GM12878 (cell line): ENCODE results near the gene GLT1D1. TPM values are rescaled to one million over a fixed set of nuclear protein-coding genes. Genes with fewer than 3 reads are reported as not detected.

Source experiments
- ATAC-seq: fragments of 200-7000 bp; cut with Tn5 transposase; 3 replicates; pipeline ENCODE4 v1.9.1; 2020; ENCODE audit warnings: mild to moderate bottlenecking, moderate library complexity
- BruUV-seq: library from RNA; stranded (reverse); fragments of 400-500 nt; replicated peaks from 2 replicates; lab custom pipeline; 2021; lab: Mats Ljungman, UMichigan
- CTCF ChIA-PET: fragments of 300-600 bp; sonication (Branson Sonifier 250); formaldehyde crosslinking; extraction: SDS; loops from one replicate; lab custom pipeline; 2021; ENCODE audit warnings: inconsistent platforms; lab: Yijun Ruan, JAX
- POLR2A ChIA-PET: fragments of 350-600 bp; formaldehyde crosslinking; extraction: SDS; loops from one replicate; lab custom pipeline; 2021; ENCODE audit warnings: inconsistent platforms; lab: Charles Lee
- RAD21 ChIA-PET: fragments of 300-600 bp; sonication (Branson Sonifier 250); formaldehyde crosslinking; loops from one replicate; lab custom pipeline; 2023; ENCODE audit warnings: antibody characterized with exemption; ENCODE audit not compliant: unreplicated experiment; lab: Charles Lee
- SMC1A ChIA-PET: fragments of 300-600 bp; sonication (Branson Sonifier 250); formaldehyde crosslinking; loops from one replicate; lab custom pipeline; 2023; ENCODE audit not compliant: unreplicated experiment, uncharacterized antibody; lab: Charles Lee
- DNase-seq: peaks from one replicate; pipeline ENCODE4 v3.0.0-alpha.2; 2011; ENCODE audit warnings: low read depth, low spot score
- FAIRE-seq: peaks from 3 replicates; lab custom pipeline; 2011; peaks lifted over from hg19 to GRCh38; lab: Jason Lieb, UNC
- H2AFZ ChIP-seq: 2 replicates; pipeline ENCODE4 v1.6.0; 2011; ENCODE audit warnings: low read depth, low read length, control low read depth; ENCODE audit not compliant: control insufficient read depth
- H3K27ac ChIP-seq: 2 replicates; pipeline ENCODE4 v1.5.1; 2011; ENCODE audit warnings: control low read depth; ENCODE audit not compliant: control insufficient read depth, insufficient read depth
- H3K27me3 ChIP-seq, 2 experiments: replicated peaks in 1 of 2; 2 replicates each; pipeline versions ENCODE4 v1.6.0 to v1.6.1; 2011; ENCODE audit warnings: low read length in 1 of 2; ENCODE audit not compliant: control insufficient read depth in 2 of 2, insufficient read depth in 2 of 2
- H3K36me3 ChIP-seq, 2 experiments: 2 replicates each; pipeline ENCODE4 v1.5.1; 2011; ENCODE audit warnings: low read length in 1 of 2; ENCODE audit not compliant: control insufficient read depth in 2 of 2, insufficient read depth in 2 of 2
- H3K4me1 ChIP-seq: 2 replicates; pipeline ENCODE4 v1.6.1; 2011; ENCODE audit warnings: mild to moderate bottlenecking, low read length, moderate library complexity, mixed read lengths; ENCODE audit not compliant: control insufficient read depth, insufficient read depth
- H3K4me2 ChIP-seq: 2 replicates; pipeline ENCODE4 v1.6.0; 2011; ENCODE audit warnings: control low read depth; ENCODE audit not compliant: control insufficient read depth, insufficient read depth
- H3K4me3 ChIP-seq: fragments of 200-600 bp; sonication (generic); 2 replicates; pipeline ENCODE4 v1.5.1; 2016
- H3K79me2 ChIP-seq: 2 replicates; pipeline ENCODE4 v1.6.0; 2011; ENCODE audit warnings: low read length; ENCODE audit not compliant: control insufficient read depth, insufficient read depth
- H3K9ac ChIP-seq: 2 replicates; pipeline ENCODE4 v1.8.0; 2011; ENCODE audit warnings: low read length, control low read depth, mixed read lengths; ENCODE audit not compliant: control insufficient read depth, insufficient read depth
- H3K9me3 ChIP-seq: replicated peaks from 3 replicates; pipeline ENCODE4 v1.5.1; 2011; ENCODE audit warnings: mild to moderate bottlenecking, low read length; ENCODE audit not compliant: control insufficient read depth, insufficient read depth
- H4K20me1 ChIP-seq: 2 replicates; pipeline ENCODE4 v1.6.0; 2011; ENCODE audit not compliant: control insufficient read depth, insufficient read depth
- CBX5 ChIP-seq: sonication (generic); IDR thresholded peaks from 2 replicates; pipeline ENCODE4 v1.6.1; 2016; ENCODE audit warnings: low read depth, moderate library complexity, mild to moderate bottlenecking, inconsistent platforms
- ESRRA ChIP-seq: IDR thresholded peaks from 2 replicates; pipeline ENCODE4 v1.6.1; 2012; ENCODE audit warnings: mild to moderate bottlenecking, low read length, improper control_type of control experiment
- IKZF2 ChIP-seq, 2 experiments: fragments of 450-650 bp; IDR thresholded peaks; 2 replicates each; pipeline ENCODE4 v1.6.1; 2017; ENCODE audit warnings: mild to moderate bottlenecking in 2 of 2, moderate library complexity in 2 of 2
- IRF3 ChIP-seq: fragments of 450-650 bp; IDR thresholded peaks from 2 replicates; pipeline ENCODE4 v1.6.1; 2014; ENCODE audit warnings: mild to moderate bottlenecking
- LARP7 ChIP-seq: fragments of 450-650 bp; IDR thresholded peaks from 2 replicates; pipeline ENCODE4 v1.6.1; 2017; ENCODE audit warnings: mild to moderate bottlenecking
- MTA3 ChIP-seq: IDR thresholded peaks from 2 replicates; pipeline ENCODE4 v1.6.1; 2012; ENCODE audit warnings: low read length, inconsistent platforms, borderline replicate concordance
- RAD51 ChIP-seq: fragments of 450-650 bp; IDR thresholded peaks from 2 replicates; pipeline ENCODE4 v1.6.1; 2016; ENCODE audit warnings: moderate library complexity, mild to moderate bottlenecking, inconsistent platforms
- RB1 ChIP-seq: fragments of 450-650 bp; formaldehyde crosslinking; IDR thresholded peaks from 2 replicates; pipeline ENCODE4 v1.6.1; 2017; ENCODE audit warnings: mild to moderate bottlenecking, borderline replicate concordance
- RCOR1 ChIP-seq: conservative IDR thresholded peaks from 2 replicates; pipeline ENCODE4 v1.6.1; 2012; ENCODE audit warnings: low read depth, low read length, improper control_type of control experiment
- SIX5 ChIP-seq: IDR thresholded peaks from 2 replicates; pipeline ENCODE4 v1.6.1; 2011; ENCODE audit warnings: mild to moderate bottlenecking, low read depth, low read length, moderate library complexity; ENCODE audit not compliant: severe bottlenecking
- SREBF1 ChIP-seq: IDR thresholded peaks from 2 replicates; pipeline ENCODE4 v1.6.1; 2012; ENCODE audit warnings: mild to moderate bottlenecking, low read length
- ZBED1 ChIP-seq: IDR thresholded peaks from 2 replicates; pipeline ENCODE4 v1.6.1; 2016; ENCODE audit warnings: borderline replicate concordance
- ZNF24 ChIP-seq: fragments of 450-650 bp; IDR thresholded peaks from 2 replicates; pipeline ENCODE4 v1.6.1; 2017; ENCODE audit warnings: antibody characterized with exemption, mild to moderate bottlenecking
- WGBS: methylation state at CpG from one replicate; pipeline ENCODE4 v1.1.6; 2016; ENCODE audit warnings: low lambda C conversion rate; ENCODE audit not compliant: insufficient replicate concordance, insufficient coverage; ENCODE audit errors: missing lambda C conversion rate; 5-methylcytosine and 5-hydroxymethylcytosine counted together
- in situ Hi-C: fragments of 300-500 bp; cut with MboI; formaldehyde crosslinking; loops from 9 replicates; pipeline ENCODE4 v1.14.3; 2018; ENCODE audit warnings: mixed read lengths
- intact Hi-C: fragments of 100-400 bp; cut with micrococcal nuclease; formaldehyde crosslinking; loops from one replicate; pipeline ENCODE4 v1.14.2; 2022; ENCODE audit not compliant: unreplicated experiment
- polyA plus RNA-seq, 11 experiments: library from polyadenylated mRNA; depleted of rRNA in 4 of 11; unstranded in 6 of 11; stranded (reverse) in 5 of 11; fragments of >200 nt; fragmentation: Nextera tagmentation in 4 of 11; fragmentation: Illumina TruSeq in 1 of 11; extraction: Ambion mirVana in 4 of 11; extraction: Trizol in 1 of 11; gene quantifications; 1 replicate in 1 of 11; 2 replicates in 10 of 11; pipeline versions ENCODE4 v1.2.1 to v1.2.3, GENCODE V29; 2011 to 2016; ENCODE audit warnings: inconsistent platforms in 2 of 11, missing spikeins in 2 of 11, low read depth in 1 of 11
- total RNA-seq, 4 experiments: library from RNA; depleted of rRNA in 3 of 4; stranded (reverse); fragments of >200 nt in 3 of 4; fragmentation: Illumina TruSeq in 1 of 4; extraction: Trizol in 1 of 4; gene quantifications; 2 replicates each; pipeline versions ENCODE4 v1.2.1 to v1.2.3, GENCODE V29; 2013 to 2021
- TF ChIP-seq, protein P1 (sequence below): fragments of 450-650 bp; IDR thresholded peaks from 2 replicates; pipeline ENCODE4 v1.6.1; 2017; ENCODE audit warnings: mild to moderate bottlenecking
- TF ChIP-seq, protein P2 (sequence below): IDR thresholded peaks from 2 replicates; pipeline ENCODE4 v1.6.1; 2012; ENCODE audit warnings: mild to moderate bottlenecking, low read depth, low read length
- TF ChIP-seq, protein P3 (sequence below): IDR thresholded peaks from 2 replicates; pipeline ENCODE4 v1.6.1; 2012; ENCODE audit warnings: low read depth, low read length, improper control_type of control experiment

Gene GLT1D1
- total and polyA plus RNA-seq, 10 of the 15 experiments (the other 5 are each of a cell fraction or from before 2014, with no cell fraction given): 0.42 to 62.8 (median 3.0) TPM

DNA sequence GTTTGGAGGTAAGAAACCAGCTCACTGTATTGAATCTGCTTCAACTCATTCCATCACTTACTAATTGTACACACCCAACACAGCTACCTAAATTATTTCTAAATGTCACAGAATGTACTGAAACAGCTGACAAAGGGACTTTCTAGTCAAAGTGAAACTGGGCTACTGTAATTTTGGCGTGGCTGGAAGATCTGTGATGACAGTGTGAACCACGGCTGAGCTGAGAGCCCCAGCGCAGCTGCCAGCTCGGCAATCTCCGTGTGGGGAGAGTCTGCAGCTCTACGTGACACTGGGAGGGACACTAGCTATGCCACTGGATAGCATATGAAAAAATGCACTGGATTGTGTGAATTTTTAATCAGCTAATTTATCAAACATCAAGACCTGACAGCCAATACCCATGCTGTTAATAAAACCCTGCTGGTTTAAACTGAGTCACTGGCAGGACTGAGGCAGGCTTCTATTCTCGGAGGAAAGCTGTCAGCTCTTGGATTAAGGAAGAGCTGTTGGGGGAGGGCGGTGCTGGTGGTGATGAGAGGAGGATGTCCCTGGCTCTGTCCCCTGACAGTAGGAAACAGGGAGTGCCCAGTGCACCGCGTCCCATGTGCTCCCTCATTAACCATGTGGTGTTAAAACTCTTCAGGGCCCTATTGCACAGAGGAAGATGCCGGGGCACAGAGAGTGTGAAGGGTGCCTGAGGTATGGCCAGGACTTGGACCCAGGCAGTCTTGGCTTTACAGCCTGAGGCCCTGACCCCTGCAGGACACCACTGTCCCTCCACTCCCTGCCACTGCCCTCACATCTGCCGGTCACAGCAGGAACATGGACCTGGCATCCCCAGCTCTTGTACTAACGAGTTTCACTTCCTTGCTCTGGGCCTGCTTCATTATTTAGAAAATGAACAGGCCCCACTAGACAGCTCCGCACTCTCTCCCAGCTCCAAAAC, 42.8 kb upstream of the GLT1D1 start:
- peak overlapping the region; percentile 95 for H3K4me2 ChIP-seq
- CTCF ChIA-PET: interaction anchor here (0.7 to 4.0 kb wide), 13 partner anchors 11 to 167 kb away, joined by 3 to 70 read pairs (median 5); partner anchors contain the start of gene SLC15A4
- intact Hi-C loops (loop anchor here (1.0 kb wide), 2 partner anchors 20 to 31 kb away; no protein-coding TSS in a partner anchor), in situ Hi-C loops (no loop called here)
- peaks cover 23 to 35% of the 10 kb centered on the region in 2 experiments for H3K36me3 ChIP-seq
- H3K9me3 ChIP-seq: no peaks in the 10 kb centered on the region
- RAD21 ChIA-PET: interaction anchor here (0.6 to 5.4 kb wide), 14 partner anchors 9 to 157 kb away, joined by 3 to 209 read pairs (median 7); partner anchors contain the start of gene SLC15A4
- peak; percentile 88 for FAIRE-seq
- H4K20me1 ChIP-seq: no peaks in the 10 kb centered on the region
- peaks cover 61% of the 10 kb centered on the region for H3K4me1 ChIP-seq
- no peaks in the 10 kb centered on the region for H3K27me3 ChIP-seq
- peak overlapping the region; percentile 90 for H3K9ac ChIP-seq
- peaks cover 92% of the 10 kb centered on the region for H3K79me2 ChIP-seq
- peak; percentile 92 for DNase-seq
- peak overlapping the region; percentile 94 for H3K27ac ChIP-seq
- 4% methylated on average over 14 of the region's 14 CpGs for WGBS
- SMC1A ChIA-PET: interaction anchor here (0.8 to 10.0 kb wide), 16 partner anchors 7 to 156 kb away, joined by 3 to 261 read pairs (median 8); partner anchors contain the start of gene SLC15A4
- POLR2A ChIA-PET: interaction anchor here (0.8 to 12.9 kb wide), 11 partner anchors 7 to 105 kb away, joined by 3 to 253 read pairs (median 10); partner anchors contain the start of genes GLT1D1 and SLC15A4
- H3K4me3 ChIP-seq: peak overlapping the region; percentile 55
- TSS peak; percentile 62 for BruUV-seq
- peak; percentile 84 for ATAC-seq
- H2AFZ ChIP-seq: no peak overlapping the region
- TF ChIP-seq SIX5 (no peak), RB1 (no peak), RAD51 (peak; percentile 32), MTA3 (peak; percentile 72; the same call in 1 of the 2 replicates), ZNF24 (0 out of 2 replicates have a peak, but pooled peaks have one; percentile 49), ZBED1 (peak; percentile 89), CBX5 (peak; percentile 83; the same call in 1 of the 2 replicates), IRF3 (no peak), RCOR1 (no peak), LARP7 (peak; percentile 90), IKZF2 (IDR thresholded peaks at IDR 0.05) (peak; percentile 67 to 79), ESRRA (no peak), SREBF1 (no peak)
- TF ChIP-seq, protein P1, sequence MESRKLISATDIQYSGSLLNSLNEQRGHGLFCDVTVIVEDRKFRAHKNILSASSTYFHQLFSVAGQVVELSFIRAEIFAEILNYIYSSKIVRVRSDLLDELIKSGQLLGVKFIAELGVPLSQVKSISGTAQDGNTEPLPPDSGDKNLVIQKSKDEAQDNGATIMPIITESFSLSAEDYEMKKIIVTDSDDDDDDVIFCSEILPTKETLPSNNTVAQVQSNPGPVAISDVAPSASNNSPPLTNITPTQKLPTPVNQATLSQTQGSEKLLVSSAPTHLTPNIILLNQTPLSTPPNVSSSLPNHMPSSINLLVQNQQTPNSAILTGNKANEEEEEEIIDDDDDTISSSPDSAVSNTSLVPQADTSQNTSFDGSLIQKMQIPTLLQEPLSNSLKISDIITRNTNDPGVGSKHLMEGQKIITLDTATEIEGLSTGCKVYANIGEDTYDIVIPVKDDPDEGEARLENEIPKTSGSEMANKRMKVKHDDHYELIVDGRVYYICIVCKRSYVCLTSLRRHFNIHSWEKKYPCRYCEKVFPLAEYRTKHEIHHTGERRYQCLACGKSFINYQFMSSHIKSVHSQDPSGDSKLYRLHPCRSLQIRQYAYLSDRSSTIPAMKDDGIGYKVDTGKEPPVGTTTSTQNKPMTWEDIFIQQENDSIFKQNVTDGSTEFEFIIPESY: no peak; the same call in 1 of the 2 replicates
- TF ChIP-seq, protein P2, sequence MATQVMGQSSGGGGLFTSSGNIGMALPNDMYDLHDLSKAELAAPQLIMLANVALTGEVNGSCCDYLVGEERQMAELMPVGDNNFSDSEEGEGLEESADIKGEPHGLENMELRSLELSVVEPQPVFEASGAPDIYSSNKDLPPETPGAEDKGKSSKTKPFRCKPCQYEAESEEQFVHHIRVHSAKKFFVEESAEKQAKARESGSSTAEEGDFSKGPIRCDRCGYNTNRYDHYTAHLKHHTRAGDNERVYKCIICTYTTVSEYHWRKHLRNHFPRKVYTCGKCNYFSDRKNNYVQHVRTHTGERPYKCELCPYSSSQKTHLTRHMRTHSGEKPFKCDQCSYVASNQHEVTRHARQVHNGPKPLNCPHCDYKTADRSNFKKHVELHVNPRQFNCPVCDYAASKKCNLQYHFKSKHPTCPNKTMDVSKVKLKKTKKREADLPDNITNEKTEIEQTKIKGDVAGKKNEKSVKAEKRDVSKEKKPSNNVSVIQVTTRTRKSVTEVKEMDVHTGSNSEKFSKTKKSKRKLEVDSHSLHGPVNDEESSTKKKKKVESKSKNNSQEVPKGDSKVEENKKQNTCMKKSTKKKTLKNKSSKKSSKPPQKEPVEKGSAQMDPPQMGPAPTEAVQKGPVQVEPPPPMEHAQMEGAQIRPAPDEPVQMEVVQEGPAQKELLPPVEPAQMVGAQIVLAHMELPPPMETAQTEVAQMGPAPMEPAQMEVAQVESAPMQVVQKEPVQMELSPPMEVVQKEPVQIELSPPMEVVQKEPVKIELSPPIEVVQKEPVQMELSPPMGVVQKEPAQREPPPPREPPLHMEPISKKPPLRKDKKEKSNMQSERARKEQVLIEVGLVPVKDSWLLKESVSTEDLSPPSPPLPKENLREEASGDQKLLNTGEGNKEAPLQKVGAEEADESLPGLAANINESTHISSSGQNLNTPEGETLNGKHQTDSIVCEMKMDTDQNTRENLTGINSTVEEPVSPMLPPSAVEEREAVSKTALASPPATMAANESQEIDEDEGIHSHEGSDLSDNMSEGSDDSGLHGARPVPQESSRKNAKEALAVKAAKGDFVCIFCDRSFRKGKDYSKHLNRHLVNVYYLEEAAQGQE: no peak
- TF ChIP-seq, protein P3, sequence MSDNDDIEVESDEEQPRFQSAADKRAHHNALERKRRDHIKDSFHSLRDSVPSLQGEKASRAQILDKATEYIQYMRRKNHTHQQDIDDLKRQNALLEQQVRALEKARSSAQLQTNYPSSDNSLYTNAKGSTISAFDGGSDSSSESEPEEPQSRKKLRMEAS: peak; percentile 60; the same call in 1 of the 2 replicates
